Stimulated activated CD8-positive, alpha-beta memory T cell treated with anti-CD3 and anti-CD28 coated beads, Interleukin-12 subunit alpha, Interleukin-12 subunit beta, amount 100 ng/mL, for 24 hours (primary cell): ENCODE measurements around the gene C5orf46.
"Not testable (repeated sequence)": the region's sequence is repeated elsewhere in the genome, so short reads cannot be mapped to it uniquely, and the experiment has no call there.

Source experiments
- DNase-seq: peaks from one replicate; pipeline ENCODE4 v3.0.0-alpha.2; 2020; ENCODE audit errors: extremely low read depth

The C5orf46 gene

DNA sequence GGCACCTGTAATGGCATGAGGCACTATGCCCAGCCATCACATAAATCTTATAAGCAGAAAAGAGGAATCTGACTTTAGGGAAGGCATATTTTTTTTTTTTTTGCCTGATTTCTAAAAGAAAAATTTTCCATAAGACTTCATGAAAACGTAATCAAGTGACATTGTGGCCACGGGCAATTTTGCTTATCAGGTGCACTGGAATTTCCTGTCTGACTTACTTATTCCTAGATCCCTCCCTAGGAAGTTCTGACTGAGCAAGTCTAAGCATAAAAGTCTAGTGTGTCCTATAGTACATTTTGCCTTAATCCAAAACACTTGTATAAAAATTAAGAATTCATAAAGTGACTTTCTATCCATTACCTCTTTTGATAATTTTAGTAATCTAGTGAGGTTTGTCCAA is 12.5 kb downstream of the C5orf46 start:
- DNase-seq = no peak

DNA sequence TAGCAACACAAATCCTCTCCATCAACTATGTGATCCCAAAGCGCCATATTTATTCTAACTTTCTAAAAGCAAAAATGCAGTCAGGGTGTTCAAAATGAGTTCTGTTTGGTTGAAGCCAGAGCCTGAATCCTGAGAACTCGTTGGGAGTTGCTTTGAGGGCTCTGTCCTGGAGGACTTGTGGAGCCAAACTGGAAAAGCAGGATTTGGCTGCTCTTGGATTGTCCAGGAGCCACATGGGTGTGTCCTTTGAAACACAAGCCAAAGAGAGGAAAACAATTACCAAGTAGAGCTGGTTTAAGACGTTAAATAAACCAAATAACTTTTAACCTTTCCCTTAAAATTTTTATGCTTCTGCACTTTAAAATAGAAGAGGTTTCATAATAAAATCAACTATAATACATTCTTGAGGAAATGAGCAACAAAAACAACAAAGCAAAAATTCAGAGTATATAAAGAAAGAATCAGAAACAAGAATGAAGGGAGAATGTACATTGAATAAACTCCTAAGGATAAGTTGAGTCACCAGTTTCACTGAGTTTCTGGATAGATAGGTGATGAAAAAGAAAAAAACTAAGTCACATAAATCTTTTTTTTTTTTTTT is 13.5 kb downstream of the C5orf46 start:
- no peak for DNase-seq

- no peak for DNase-seq
Observed at GRCh38 chr5:147887930-147888329, 18.4 kb downstream of the C5orf46 start.

DNA sequence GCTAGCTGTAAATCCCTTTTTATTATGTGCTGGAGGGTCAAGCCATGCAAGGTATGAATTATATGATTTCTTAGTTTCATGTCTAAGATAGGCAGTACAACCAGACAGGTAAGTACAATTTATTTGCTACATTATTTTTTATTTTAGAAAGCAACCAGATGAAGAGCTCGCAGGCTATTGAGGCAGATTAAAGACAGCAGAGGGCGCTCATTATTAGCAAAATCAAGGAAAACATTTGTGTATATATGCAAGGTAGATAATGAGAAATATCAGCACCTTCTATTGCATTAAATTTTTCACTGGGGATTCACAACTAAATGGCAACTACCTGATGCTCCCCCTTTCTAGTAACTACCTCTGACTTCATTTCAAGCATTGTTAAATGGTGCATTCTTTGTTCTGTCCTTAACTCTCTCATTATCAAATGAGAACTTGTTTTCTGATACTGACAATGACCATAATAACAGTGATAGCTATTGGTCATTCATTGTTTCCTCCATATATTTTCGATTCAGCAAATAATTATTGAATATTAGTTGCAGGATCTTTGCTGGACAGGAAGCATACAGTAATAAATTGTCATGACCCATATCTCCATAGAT is 19.2 kb downstream of the C5orf46 start:
- DNase-seq = no peak

GRCh38 chr5:147882586-147883313 is 23.6 kb downstream of the C5orf46 start:
- DNase-seq = no peak

DNA sequence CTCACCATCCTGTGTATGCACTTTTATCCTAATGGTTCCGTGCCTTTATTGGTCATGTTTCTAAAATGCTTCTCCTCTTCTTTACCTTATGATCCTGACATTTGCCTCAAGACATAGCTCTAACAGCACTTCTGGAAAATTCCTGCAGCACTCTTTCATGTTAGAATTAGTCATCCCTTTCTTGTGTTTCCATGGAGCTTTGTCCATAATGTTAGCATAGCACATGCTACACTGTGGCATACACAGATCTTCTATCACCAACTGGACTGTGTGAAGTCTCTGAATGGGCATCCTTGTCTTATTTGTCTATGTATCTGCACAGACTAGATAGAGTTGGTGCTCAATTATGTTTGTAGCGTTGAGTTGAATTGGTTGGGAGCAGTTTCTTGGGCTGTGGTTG is 25.9 kb downstream of the C5orf46 start:
- DNase-seq = no peak

DNA sequence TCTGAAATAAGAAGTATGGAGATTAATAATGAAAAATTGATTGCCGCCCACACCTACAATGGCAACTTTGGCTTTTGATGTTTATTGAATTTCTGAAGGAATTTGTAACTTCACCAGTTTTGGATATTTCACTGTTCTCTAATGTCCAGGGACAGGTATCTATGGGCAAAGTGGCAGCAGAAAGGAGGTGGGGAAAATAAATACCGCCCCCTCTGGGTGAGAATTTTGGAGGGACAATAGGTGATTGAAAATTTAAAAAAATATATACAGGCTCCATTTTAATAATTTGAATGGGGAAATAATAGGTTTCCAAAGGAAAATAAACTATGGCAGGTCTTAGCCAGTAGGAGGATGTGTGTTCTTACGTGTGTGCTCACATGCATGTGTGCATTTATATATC is 26.6 kb downstream of the C5orf46 start:
- DNase-seq = no peak

GRCh38 chr5:147878066-147878759 is 28.1 kb downstream of the C5orf46 start, which contains the start of gene SCGB3A2:
SCGB3A2 (plus strand) TSS chr5:147878711; CDS start chr5:147878804, 93 bp downstream.
- no peak for DNase-seq

DNA sequence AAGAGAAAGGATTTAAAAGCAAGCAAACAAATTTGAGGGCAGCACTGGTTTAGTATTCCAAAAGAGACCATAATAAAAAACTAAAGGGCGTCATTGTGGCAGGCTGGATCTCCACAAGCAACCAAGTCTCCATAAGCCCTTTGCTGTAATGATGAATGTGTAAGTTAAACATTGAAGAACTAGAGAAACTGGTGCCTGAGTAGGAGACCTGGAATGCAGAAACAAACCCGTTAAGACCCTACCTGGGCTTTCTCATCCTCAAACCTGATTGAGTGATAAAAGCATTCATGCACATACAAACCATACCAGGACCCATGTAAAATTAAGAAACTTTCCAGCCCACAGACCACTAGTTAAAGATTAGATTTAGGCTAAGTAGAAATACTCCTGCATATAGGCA is 29.7 kb downstream of the C5orf46 start:
- no peak for DNase-seq

- no peak for DNase-seq
Observed at GRCh38 chr5:147876141-147876540, 30.2 kb downstream of the C5orf46 start.

DNA sequence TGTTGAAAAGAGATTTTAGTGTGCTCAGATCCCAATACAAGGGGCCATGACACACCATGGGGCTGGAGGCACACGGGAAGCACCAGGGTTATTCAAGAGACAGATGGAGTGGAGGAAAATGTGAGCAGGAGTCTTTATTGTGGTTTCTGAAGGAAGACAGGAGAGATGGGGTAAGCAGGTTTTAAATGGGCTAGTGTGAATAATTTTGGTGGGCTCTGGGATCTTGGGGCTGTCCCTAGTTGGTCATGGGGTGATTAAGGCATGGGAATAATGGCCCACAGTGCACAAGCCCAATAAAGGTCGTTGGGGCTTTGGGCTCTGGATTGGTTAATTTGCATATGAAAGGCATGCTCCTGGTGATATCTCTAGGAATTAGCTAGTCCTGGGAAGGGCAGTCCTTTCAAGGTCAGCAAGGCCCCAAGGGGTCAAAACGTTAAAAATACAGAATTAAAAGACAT is 31.4 kb downstream of the C5orf46 start:
- DNase-seq = no peak

- DNase-seq = not testable (repeated sequence)
Observed at GRCh38 chr5:147874118-147874875, 32.0 kb downstream of the C5orf46 start.

- DNase-seq = not testable (repeated sequence)
Observed at GRCh38 chr5:147872744-147873435, 33.4 kb downstream of the C5orf46 start.

- DNase-seq = not testable (repeated sequence)
Observed at GRCh38 chr5:147871980-147872549, 34.3 kb downstream of the C5orf46 start.

DNA sequence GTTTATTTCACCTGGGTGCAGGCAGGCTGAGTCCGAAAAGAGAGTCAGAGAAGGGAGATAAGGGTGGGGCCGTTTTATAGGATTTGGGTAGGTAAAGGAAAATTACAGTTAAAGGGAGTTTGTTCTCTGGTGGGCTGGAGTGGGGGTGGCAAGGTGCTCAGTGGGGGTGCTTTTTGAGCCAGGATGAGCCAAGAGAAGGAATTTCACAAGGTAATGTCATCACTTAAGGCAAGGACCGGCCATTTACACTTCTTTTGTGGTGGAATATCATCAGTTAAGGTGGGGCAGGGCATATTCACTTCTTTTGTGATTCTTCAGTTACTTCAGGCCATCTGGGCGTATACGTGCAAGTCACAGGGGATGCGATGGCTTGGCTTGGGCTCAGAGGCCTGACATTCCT is 36.4 kb downstream of the C5orf46 start:
- DNase-seq = not testable (repeated sequence)

DNA sequence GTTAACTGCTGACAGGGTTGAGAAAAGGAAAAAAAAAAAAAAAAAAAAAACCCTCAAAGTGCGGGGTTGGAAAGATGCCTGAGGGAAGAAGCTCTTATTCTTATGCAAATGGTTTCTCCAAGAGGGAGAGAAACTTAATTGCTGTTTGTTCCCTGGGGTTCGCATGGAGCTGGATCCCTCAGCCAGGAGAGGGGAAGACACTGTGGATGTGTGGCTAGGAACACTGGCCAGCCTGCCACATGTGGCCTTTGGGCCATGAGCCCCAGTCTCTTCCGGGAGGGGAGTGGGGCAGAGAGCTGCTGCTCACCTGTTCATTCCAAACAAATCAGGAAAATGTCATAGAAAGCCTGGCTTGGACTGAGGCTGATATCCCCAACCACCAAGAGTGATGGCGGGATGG is 37.2 kb downstream of the C5orf46 start:
- DNase-seq = no peak

DNA sequence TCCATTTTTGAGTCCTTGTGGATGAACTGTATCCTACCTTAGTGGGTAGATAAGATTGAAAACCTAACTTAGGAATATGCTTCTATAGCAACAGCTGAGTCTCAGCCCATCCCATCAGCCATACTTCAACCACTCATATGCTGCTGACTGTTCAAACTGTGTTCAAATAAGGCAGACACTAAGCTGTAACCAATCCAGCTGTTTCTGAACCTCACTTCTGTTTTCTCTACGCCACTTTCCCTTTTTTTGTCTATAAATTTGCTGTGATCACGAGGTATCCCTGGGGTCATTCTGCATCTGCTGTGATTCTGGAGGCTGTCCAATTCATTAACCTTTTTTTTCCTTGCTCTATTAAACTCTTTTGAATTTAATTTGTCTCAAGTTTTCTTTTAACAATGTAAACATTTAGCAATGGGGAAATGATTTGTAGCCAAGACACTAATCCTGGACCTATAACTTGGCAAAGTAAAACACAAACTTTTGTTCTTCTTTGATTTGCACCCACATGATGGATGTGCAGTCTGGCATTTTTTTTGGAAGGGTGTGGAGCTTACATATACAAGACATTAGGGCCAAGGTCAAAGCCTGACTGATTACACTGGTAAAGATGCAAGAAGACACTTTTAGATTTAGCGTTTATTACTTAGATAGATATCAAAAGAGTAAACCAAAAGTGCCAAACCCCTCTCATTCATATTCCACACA is 42.7 kb downstream of the C5orf46 start:
- no peak for DNase-seq

GRCh38 chr5:147860641-147861025 is 45.7 kb downstream of the C5orf46 start:
- DNase-seq = no peak

GRCh38 chr5:147859962-147860640 is 46.2 kb downstream of the C5orf46 start:
- DNase-seq = no peak
